ENCODE data around the gene KLHL8. TPM values are rescaled to one million over a fixed set of nuclear protein-coding genes. Genes with fewer than 3 reads are reported as not detected.

The KLHL8 gene
- total RNA-seq, 2 experiments from 2014 or later, result 6.3 to 7.0 TPM

DNA sequence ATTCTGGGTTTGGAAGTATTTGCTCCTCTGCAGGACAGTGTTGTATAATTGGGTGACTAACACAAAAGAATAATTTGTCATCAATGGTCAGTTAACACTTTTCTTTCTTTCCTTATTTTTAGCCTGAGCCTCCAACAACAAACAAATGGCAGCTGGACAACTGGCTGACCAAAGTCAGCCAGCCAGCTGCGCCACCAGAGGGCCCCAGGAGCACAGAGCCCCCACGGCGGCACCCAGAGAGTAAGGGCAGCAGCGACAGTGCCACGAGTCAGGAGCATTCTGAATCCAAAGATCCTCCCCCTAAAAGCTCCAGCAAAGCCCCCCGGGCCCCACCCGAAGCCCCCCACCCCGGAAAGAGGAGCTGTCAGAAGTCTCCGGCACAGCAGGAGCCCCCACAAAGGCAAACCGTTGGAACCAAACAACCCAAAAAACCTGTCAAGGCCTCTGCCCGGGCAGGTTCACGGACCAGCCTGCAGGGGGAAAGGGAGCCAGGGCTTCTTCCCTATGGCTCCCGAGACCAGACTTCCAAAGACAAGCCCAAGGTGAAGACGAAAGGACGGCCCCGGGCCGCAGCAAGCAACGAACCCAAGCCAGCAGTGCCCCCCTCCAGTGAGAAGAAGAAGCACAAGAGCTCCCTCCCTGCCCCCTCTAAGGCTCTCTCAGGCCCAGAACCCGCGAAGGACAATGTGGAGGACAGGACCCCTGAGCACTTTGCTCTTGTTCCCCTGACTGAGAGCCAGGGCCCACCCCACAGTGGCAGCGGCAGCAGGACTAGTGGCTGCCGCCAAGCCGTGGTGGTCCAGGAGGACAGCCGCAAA, 106.0 kb downstream of the KLHL8 start:
- Histone ChIP-seq H3K27me3 (ENCODE audit: control insufficient read depth in 1 of 2, insufficient read depth in 2 of 2, low read length in 2 of 2) (no peaks in the 10 kb centered on the region), H3K36me3 (ENCODE audit: insufficient read depth, low read length) (peaks cover 67% of the 10 kb centered on the region), H3K4me1 (ENCODE audit: insufficient read depth, low read length) (no peaks in the 10 kb centered on the region), H3K9me3 (ENCODE audit: control insufficient read depth in 1 of 2, insufficient read depth in 1 of 2, low read length in 2 of 2) (no peaks in the 10 kb centered on the region), H3K4me3 (ENCODE audit: low read length) (no peak overlapping the region), H3K27ac (ENCODE audit: low read depth in 1 of 2, low read length in 2 of 2) (no peak overlapping the region)
- ATAC-seq (ENCODE audit: poor library complexity) (no peak), DNase-seq (no peak)
- H3K36me3 Mint-ChIP-seq (ENCODE audit: low read depth), result peaks cover 88% of the 10 kb centered on the region
- ChIA-PET CTCF (interaction anchor here (1.4 kb wide), 1 partner anchor 180 kb away, joined by 3 read pairs; the partner anchor contains the start of gene AFF1), POLR2A (interaction anchor here (0.5 to 1.3 kb wide), 2 partner anchors 12 to 1551 kb away, joined by 3 read pairs; no protein-coding TSS in a partner anchor)
- TF ChIP-seq, protein P1, sequence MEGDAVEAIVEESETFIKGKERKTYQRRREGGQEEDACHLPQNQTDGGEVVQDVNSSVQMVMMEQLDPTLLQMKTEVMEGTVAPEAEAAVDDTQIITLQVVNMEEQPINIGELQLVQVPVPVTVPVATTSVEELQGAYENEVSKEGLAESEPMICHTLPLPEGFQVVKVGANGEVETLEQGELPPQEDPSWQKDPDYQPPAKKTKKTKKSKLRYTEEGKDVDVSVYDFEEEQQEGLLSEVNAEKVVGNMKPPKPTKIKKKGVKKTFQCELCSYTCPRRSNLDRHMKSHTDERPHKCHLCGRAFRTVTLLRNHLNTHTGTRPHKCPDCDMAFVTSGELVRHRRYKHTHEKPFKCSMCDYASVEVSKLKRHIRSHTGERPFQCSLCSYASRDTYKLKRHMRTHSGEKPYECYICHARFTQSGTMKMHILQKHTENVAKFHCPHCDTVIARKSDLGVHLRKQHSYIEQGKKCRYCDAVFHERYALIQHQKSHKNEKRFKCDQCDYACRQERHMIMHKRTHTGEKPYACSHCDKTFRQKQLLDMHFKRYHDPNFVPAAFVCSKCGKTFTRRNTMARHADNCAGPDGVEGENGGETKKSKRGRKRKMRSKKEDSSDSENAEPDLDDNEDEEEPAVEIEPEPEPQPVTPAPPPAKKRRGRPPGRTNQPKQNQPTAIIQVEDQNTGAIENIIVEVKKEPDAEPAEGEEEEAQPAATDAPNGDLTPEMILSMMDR (IDR thresholded peaks at IDR 0.05), result no peak
- H3K4me1 Mint-ChIP-seq (ENCODE audit: low read depth), result peaks cover 7% of the 10 kb centered on the region
- H3K9me3 Mint-ChIP-seq, result no peaks in the 10 kb centered on the region
- intact Hi-C loops (cut with DNase I, micrococcal nuclease), result no loop called here
- no peak overlapping the region for H3K4me3 Mint-ChIP-seq
- H3K27me3 Mint-ChIP-seq, result no peaks in the 10 kb centered on the region
- H3K27ac Mint-ChIP-seq, result no peak overlapping the region

DNA sequence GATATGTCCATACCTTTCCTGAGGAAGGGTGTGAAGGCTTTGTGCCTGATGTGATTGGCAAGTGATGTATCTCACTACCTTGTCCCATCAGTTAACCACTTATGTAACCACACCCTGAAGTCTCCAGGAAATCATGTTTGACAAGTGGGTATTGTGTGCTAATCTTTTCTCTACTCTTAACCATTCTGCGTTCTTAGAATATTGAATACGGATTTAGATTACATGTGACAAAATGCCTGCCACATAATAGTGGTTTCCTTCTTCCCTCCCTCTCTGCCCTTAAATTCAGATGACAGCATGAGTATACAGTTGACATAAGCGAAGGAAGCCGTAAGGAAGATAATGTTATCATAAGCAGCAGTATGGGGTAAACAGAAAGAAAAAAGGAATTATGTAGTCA, 108.4 kb downstream of the KLHL8 start:
- ATAC-seq (ENCODE audit: poor library complexity) (no peak), DNase-seq (peak in 1 of 14 experiments; percentile 10)
- Histone ChIP-seq H3K27me3 (ENCODE audit: control insufficient read depth in 1 of 2, insufficient read depth in 2 of 2, low read length in 2 of 2) (no peaks in the 10 kb centered on the region), H3K36me3 (ENCODE audit: insufficient read depth, low read length) (peaks cover 74% of the 10 kb centered on the region), H3K9me3 (ENCODE audit: control insufficient read depth in 1 of 2, insufficient read depth in 1 of 2, low read length in 2 of 2) (no peaks in the 10 kb centered on the region), H3K4me1 (ENCODE audit: insufficient read depth, low read length) (peaks cover 3% of the 10 kb centered on the region), H3K4me3 (ENCODE audit: low read length) (no peak overlapping the region), H3K27ac (ENCODE audit: low read depth in 1 of 2, low read length in 2 of 2) (no peak overlapping the region)
- Mint-ChIP-seq H3K36me3 (ENCODE audit: low read depth) (peaks cover 89% of the 10 kb centered on the region), H3K27ac (no peak overlapping the region), H3K27me3 (no peaks in the 10 kb centered on the region), H3K4me1 (ENCODE audit: low read depth) (peaks cover 11% of the 10 kb centered on the region), H3K9me3 (no peaks in the 10 kb centered on the region), H3K4me3 (no peak overlapping the region)
- CTCF ChIA-PET, result no interaction called here
- TF ChIP-seq, protein P1 (IDR thresholded peaks at IDR 0.05), result no peak
- intact Hi-C loops (cut with DNase I, micrococcal nuclease), result no loop called here
- POLR2A ChIA-PET, result no interaction called here

Other genes with a start within 250 kb of the KLHL8 start
- under 1 TPM; 0.17 to 0.27 TPM for gene HSD17B13, start 102.3 kb upstream of the KLHL8 start, total RNA-seq
- gene HSD17B11, start 170.6 kb upstream of the KLHL8 start, total RNA-seq, result 10 to 100 TPM; 34.9 to 36.5 TPM
- gene NUDT9, start 202.0 kb upstream of the KLHL8 start, total RNA-seq, result 1 to 10 TPM; 4.4 to 4.8 TPM